Right lobe of liver (tissue), 6 donors: Measurements from ENCODE around the gene TASOR2. TPM values are rescaled to one million over a fixed set of nuclear protein-coding genes. Genes with fewer than 3 reads are reported as not detected.
A peak's percentile ranks its signal among the peaks of the same experiment; 100 is the strongest.

Experiments
- ATAC-seq, 4 donors: fragments of 200-7000 bp; cut with Tn5 transposase; one replicate each; pipeline ENCODE4 v1.9.1; 2020; ENCODE audit warnings: mild to moderate bottlenecking in 4 of 4, moderate library complexity in 4 of 4
- DNase-seq, 3 donors: peaks; one replicate each; pipeline ENCODE4 v3.0.0-alpha.2; 2020
- H3K27ac ChIP-seq, 3 donors: fragments of 200-600 bp; one replicate each; pipeline ENCODE4 v1.8.0; 2022
- H3K27me3 ChIP-seq, 2 donors: fragments of 200-600 bp; one replicate each; pipeline ENCODE4 v1.8.0; 2022
- H3K36me3 ChIP-seq, 4 donors: fragments of 200-600 bp; sonication (generic) in 1 of 4; one replicate each; pipeline versions ENCODE4 v1.5.1 to v1.8.0; 2017 to 2022; ENCODE audit warnings: control low read depth in 1 of 4
- H3K4me1 ChIP-seq, 4 donors: fragments of 200-600 bp; sonication (generic) in 1 of 4; one replicate each; pipeline versions ENCODE4 v1.5.1 to v1.8.0; 2017 to 2022; ENCODE audit warnings: control low read depth in 1 of 4
- H3K4me3 ChIP-seq, 3 donors: fragments of 200-600 bp; one replicate each; pipeline ENCODE4 v1.8.0; 2022
- H3K9me3 ChIP-seq, 4 donors: fragments of 200-600 bp; sonication (generic) in 1 of 4; one replicate each; pipeline versions ENCODE4 v1.5.1 to v1.8.0; 2017 to 2022; ENCODE audit warnings: control low read depth in 1 of 4
- POLR2A ChIP-seq: fragments of 450-650 bp; IDR thresholded peaks from one replicate; pipeline ENCODE4 v1.6.1; 2017; ENCODE audit warnings: antibody characterized with exemption, mild to moderate bottlenecking
- WGBS: methylation state at CpG from one replicate; pipeline ENCODE4 v1.1.6; 2018; ENCODE audit warnings: low coverage, low lambda C conversion rate; ENCODE audit not compliant: insufficient coverage; ENCODE audit errors: missing lambda C conversion rate; 5-methylcytosine and 5-hydroxymethylcytosine counted together
- intact Hi-C, 2 donors: fragments of 100-400 bp; cut with DNase I; formaldehyde crosslinking; loops; one replicate each; pipeline versions ENCODE4 v1.11.2 to v1.14.1; 2022
- total RNA-seq, 6 experiments: library from RNA; depleted of rRNA in 2 of 6; stranded (reverse); fragments of >200 nt in 2 of 6; fragmentation: NEBNext Ultra II Directional in 3 of 6; extraction: Animal tissue kit (Norgen Biotek cat#: 25700) in 3 of 6; gene quantifications; one replicate each; pipeline versions ENCODE4 v1.1.0 to v1.2.4, GENCODE V29; 2016 to 2023
- TF ChIP-seq, protein P1 (sequence below), 4 donors: fragments of 200-600 bp in 3 of 4; fragments of 450-650 bp in 1 of 4; IDR thresholded peaks; one replicate each; pipeline versions ENCODE4 v1.5.1 to v1.8.0; 2016 to 2022; ENCODE audit warnings: antibody characterized with exemption in 4 of 4, mild to moderate bottlenecking in 2 of 4
- donor health status: DM: no; HTN: yes; CAD: no.
- donor health status: DM: no; HTN: no; CAD: no.
- donor health status: DM: no; HTN: no; CAD: no.
- donor health status: DM: no; HTN: yes; CAD: no.
- donor health status: DM: no; HTN: yes; CAD: no.

The TASOR2 gene
- total RNA-seq, 6 experiments from 2014 or later: 19.7 to 53.4 (median 29.6) TPM

DNA sequence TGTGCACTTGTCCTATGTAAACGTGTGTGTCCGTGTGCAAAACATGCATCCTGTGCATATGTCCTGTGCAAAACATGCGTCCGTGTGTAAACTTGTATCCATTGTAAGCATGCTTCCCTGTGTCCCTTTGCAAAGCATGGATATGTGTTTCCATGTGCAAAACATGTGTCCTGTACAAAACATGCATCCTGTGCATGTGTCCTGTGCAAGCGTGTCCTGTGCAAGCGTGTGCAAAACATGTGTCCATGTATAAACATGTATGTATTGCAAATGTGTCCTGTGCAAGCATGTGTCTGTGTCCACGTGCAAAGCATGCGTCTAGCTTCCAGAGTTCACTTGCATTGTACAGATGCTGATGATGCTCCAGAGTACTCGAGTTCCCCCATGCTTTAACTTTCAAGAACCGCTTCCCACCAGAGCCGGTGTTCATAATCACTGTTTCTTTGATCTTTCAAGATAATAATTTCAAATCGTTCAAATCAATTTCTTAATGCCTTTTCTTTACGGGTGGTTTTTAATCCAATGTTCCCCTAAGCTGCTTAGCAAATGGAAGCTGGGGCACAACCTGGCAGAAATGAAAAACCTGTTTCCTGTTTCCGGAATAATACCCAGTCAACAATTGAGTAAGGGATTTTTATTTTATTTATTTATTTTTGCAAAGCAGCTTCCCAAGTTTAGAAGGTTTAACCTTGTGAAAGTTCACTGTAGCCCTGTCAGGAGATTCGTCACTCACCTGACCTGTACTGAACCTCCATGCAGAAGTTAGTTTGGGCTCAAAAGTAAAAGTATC, 17.6 kb upstream of the TASOR2 start:
- TF ChIP-seq, protein P1, sequence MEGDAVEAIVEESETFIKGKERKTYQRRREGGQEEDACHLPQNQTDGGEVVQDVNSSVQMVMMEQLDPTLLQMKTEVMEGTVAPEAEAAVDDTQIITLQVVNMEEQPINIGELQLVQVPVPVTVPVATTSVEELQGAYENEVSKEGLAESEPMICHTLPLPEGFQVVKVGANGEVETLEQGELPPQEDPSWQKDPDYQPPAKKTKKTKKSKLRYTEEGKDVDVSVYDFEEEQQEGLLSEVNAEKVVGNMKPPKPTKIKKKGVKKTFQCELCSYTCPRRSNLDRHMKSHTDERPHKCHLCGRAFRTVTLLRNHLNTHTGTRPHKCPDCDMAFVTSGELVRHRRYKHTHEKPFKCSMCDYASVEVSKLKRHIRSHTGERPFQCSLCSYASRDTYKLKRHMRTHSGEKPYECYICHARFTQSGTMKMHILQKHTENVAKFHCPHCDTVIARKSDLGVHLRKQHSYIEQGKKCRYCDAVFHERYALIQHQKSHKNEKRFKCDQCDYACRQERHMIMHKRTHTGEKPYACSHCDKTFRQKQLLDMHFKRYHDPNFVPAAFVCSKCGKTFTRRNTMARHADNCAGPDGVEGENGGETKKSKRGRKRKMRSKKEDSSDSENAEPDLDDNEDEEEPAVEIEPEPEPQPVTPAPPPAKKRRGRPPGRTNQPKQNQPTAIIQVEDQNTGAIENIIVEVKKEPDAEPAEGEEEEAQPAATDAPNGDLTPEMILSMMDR (IDR thresholded peaks at IDR 0.05): no peak
- no peak for TF ChIP-seq POLR2A
- Histone ChIP-seq H3K9me3 (no peaks in the 10 kb centered on the region), H3K27me3 (no peaks in the 10 kb centered on the region), H3K4me1 (peaks cover 0 to 35% (median 15%) of the 10 kb centered on the region in 4 donors), H3K4me3 (peak overlapping the region; percentile 93 to 97 (median 96)), H3K27ac (peak overlapping the region in 1 of 3 donors; percentile 83), H3K36me3 (no peaks in the 10 kb centered on the region)
- ATAC-seq: no peak
- intact Hi-C loops: no loop called here
- DNase-seq: no peak
- 31% methylated on average over 15 of the region's 15 CpGs for WGBS

DNA sequence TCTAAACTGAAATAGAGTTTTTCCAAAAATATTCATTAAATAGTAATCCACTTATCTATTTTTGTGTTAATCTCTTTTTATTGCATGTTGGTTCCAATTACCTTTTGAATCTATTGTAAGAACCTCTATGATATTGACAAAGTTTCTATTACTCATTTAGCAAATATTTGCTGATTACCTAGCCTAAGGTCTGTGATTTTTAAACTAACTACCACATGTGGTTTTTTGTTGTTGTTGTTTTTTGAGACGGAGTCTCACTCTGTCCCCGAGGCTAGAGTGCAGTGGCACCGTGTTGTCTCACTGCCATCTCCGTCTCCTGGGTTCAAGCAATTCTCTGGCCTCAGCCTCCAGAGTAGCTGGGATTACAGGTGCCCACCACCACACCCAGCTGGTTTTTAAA, 16.2 kb upstream of the TASOR2 start:
- DNase-seq: no peak
- WGBS: 39% methylated on average over 3 of the region's 4 CpGs

DNA sequence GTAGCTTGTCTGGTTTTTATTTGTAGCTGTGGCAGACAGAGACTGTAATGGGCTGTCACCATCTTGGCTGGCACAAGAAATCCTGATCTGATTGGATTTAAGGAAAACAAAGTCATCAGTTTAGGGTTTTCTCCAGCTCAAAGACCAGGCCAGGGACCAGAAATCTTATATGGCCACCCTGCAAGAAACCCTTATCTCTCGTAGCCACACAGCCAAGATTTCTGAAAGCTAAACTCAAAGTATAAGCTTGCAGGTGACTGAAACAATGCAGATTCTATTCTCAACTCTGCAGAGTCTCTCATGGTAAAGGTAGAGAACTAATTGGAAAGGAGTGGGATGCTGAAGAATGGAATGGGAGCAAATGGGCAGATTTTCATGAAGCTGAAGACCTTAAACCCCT, 15.0 kb upstream of the TASOR2 start:
- DNase-seq: no peak
- TF ChIP-seq, protein P1 (IDR thresholded peaks at IDR 0.05): no peak
- TF ChIP-seq POLR2A: no peak
- intact Hi-C loops: no loop called here
- H3K27ac ChIP-seq: no peak overlapping the region
- H3K36me3 ChIP-seq: no peaks in the 10 kb centered on the region
- H3K4me3 ChIP-seq: no peak overlapping the region
- WGBS: 88% methylated on average over 1 of the region's 1 CpG
- peaks cover 0 to 22% (median 9%) of the 10 kb centered on the region in 4 donors for H3K4me1 ChIP-seq
- H3K9me3 ChIP-seq: no peaks in the 10 kb centered on the region
- H3K27me3 ChIP-seq: no peaks in the 10 kb centered on the region
- no peak for ATAC-seq

More for the DNA sequence above, 16.2 kb upstream of the TASOR2 start:
- Histone ChIP-seq H3K9me3 (no peaks in the 10 kb centered on the region), H3K27ac (no peak overlapping the region), H3K27me3 (no peaks in the 10 kb centered on the region), H3K4me3 (no peak overlapping the region), H3K4me1 (peaks cover 0 to 32% (median 14%) of the 10 kb centered on the region in 4 donors), H3K36me3 (no peaks in the 10 kb centered on the region)
- ATAC-seq: peak; percentile 4 to 59 (median 52)
- intact Hi-C loops: no loop called here
- no peak for TF ChIP-seq POLR2A
- TF ChIP-seq, protein P1 (IDR thresholded peaks at IDR 0.05): no peak

DNA sequence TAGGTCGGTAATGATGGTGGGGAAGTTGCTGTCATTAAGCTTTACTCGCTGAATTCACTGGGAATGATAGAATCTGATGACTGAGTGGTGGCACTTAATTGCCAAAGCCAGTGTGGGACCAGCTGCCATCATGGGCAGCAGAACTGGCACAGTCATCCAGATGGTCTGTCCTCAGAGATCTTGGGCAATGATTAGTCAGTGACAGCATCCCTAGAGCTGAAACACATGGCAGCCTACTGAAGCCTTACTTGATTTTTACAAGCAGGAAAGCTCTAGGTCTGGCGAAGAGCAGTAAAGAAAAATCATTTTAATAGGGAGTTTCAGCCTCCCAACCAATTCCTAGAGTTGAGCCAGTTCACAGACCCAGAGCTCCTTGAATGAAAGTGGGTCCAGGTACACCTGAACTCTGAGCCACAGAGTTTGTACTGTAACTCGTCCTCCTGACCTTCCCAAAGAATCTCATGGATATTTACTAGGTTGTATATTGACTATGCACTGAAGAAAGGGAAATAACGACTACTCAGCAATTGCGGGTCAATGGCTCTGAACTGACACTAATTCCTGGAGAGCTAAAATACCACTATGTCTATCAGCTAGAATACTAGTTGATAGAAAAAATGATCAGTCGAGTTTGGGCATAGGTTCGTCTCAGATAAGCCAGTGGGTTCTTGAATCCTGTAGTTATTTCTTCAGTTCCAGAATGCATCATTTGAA, 13.8 kb upstream of the TASOR2 start:
- ATAC-seq (no peak), DNase-seq (no peak)
- intact Hi-C loops: no loop called here
- no peaks in the 10 kb centered on the region for H3K36me3 ChIP-seq
- no peaks in the 10 kb centered on the region for H3K9me3 ChIP-seq
- WGBS: 73% methylated on average over 7 of the region's 8 CpGs
- H3K4me3 ChIP-seq: no peak overlapping the region
- H3K4me1 ChIP-seq: peaks cover 0 to 14% (median 6%) of the 10 kb centered on the region in 4 donors
- TF ChIP-seq POLR2A: no peak
- TF ChIP-seq, protein P1 (IDR thresholded peaks at IDR 0.05): no peak
- H3K27ac ChIP-seq: no peak overlapping the region
- no peaks in the 10 kb centered on the region for H3K27me3 ChIP-seq
